Natural killer cell (primary cell): ENCODE measurements around the gene ZNF576. TPM values are rescaled to one million over a fixed set of nuclear protein-coding genes. Genes with fewer than 3 reads are reported as not detected.
"Not testable (repeated sequence)": the region's sequence is repeated elsewhere in the genome, so short reads cannot be mapped to it uniquely, and the experiment has no call there.

Experiments used
- ATAC-seq, 3 donors: fragments of 150-1000 bp in 2 of 3; fragments of 200-7000 bp in 1 of 3; cut with Tn5 transposase; 1 replicate in 1 of 3; 2 replicates in 2 of 3; pipeline ENCODE4 v1.10.0; 2021; ENCODE audit warnings: mild to moderate bottlenecking in 2 of 3, moderate library complexity in 2 of 3
- DNase-seq, 2 donors: peaks; one replicate each; pipeline versions ENCODE4 v3.0.0 to v3.0.0-alpha.2; 2013 to 2021; ENCODE audit warnings: mixed read lengths in 1 of 2
- H3K27ac ChIP-seq: one replicate; pipeline ENCODE4 v1.5.1; 2013; ENCODE audit warnings: mild to moderate bottlenecking, low read length
- H3K27me3 ChIP-seq: one replicate; pipeline ENCODE4 v1.6.1; 2013; ENCODE audit warnings: low read length; ENCODE audit not compliant: control insufficient read depth, insufficient read depth
- H3K36me3 ChIP-seq: one replicate; pipeline ENCODE4 v1.6.1; 2013; ENCODE audit warnings: low read length; ENCODE audit not compliant: control insufficient read depth, insufficient read depth
- H3K4me1 ChIP-seq: one replicate; pipeline ENCODE4 v1.6.1; 2013; ENCODE audit warnings: low read length; ENCODE audit not compliant: control insufficient read depth, insufficient read depth
- H3K4me3 ChIP-seq: one replicate; pipeline ENCODE4 v1.5.1; 2013; ENCODE audit warnings: low read length
- H3K9me3 ChIP-seq: one replicate; pipeline ENCODE4 v1.6.1; 2013; ENCODE audit warnings: low read length; ENCODE audit not compliant: control insufficient read depth, insufficient read depth
- H3K27ac Mint-ChIP-seq, 2 donors: one replicate each; pipeline ENCODE4 v1.8.0; 2022; ENCODE audit warnings: mild to moderate bottlenecking in 2 of 2, mixed read lengths in 2 of 2, moderate library complexity in 1 of 2
- H3K27me3 Mint-ChIP-seq, 2 donors: one replicate each; pipeline ENCODE4 v1.8.0; 2022; ENCODE audit warnings: low read depth in 2 of 2, mixed read lengths in 2 of 2
- H3K36me3 Mint-ChIP-seq: one replicate; pipeline ENCODE4 v1.8.0; 2022; ENCODE audit warnings: mixed read lengths
- H3K4me1 Mint-ChIP-seq, 2 donors: one replicate each; pipeline ENCODE4 v1.8.0; 2022; ENCODE audit warnings: mixed read lengths in 2 of 2
- H3K4me3 Mint-ChIP-seq: one replicate; pipeline ENCODE4 v1.8.0; 2022; ENCODE audit warnings: mild to moderate bottlenecking, moderate library complexity, mixed read lengths
- H3K9me3 Mint-ChIP-seq, 2 donors: one replicate each; pipeline ENCODE4 v1.8.0; 2022; ENCODE audit warnings: mixed read lengths in 2 of 2
- CTCF ChIP-seq: fragments of 200-600 bp; IDR thresholded peaks from one replicate; pipeline ENCODE4 v1.8.0; 2022; ENCODE audit warnings: antibody characterized with exemption
- WGBS: methylation state at CpG from one replicate; pipeline ENCODE4 v1.1.7; 2013; ENCODE audit warnings: missing lambda C conversion rate; ENCODE audit not compliant: insufficient coverage; 5-methylcytosine and 5-hydroxymethylcytosine counted together
- intact Hi-C: fragments of 100-400 bp; cut with micrococcal nuclease; formaldehyde crosslinking; loops from one replicate; pipeline ENCODE4 v1.14.2; 2022
- total RNA-seq, 4 donors: library from RNA; stranded (reverse); fragments of 120-200 nt in 1 of 4; gene quantifications; one replicate each; pipeline versions ENCODE4 v1.2.3 to v1.2.4, GENCODE V29; 2013 to 2022

The ZNF576 gene
- total RNA-seq: 10 to 100 TPM in 1 of 3 donors, 1 to 10 TPM in 2; 4.0 to 10.4 (median 5.8) TPM
- total RNA-seq (2013): 6.2 TPM

- H3K36me3 ChIP-seq: peaks cover 24% of the 10 kb centered on the region
- WGBS: 0% methylated on average over 60 of the region's 60 CpGs
- ATAC-seq (peak; percentile 74 to 88 (median 79)), DNase-seq (peak; percentile 100)
- no peaks in the 10 kb centered on the region for H3K27me3 Mint-ChIP-seq
- peaks cover 35% of the 10 kb centered on the region for H3K4me1 ChIP-seq
- H3K4me3 ChIP-seq: peak within 1 kb of the TSS; percentile 64
- H3K36me3 Mint-ChIP-seq: no peaks in the 10 kb centered on the region
- no peak for TF ChIP-seq CTCF
- no peaks in the 10 kb centered on the region for H3K9me3 ChIP-seq
- no peaks in the 10 kb centered on the region for H3K9me3 Mint-ChIP-seq
- intact Hi-C loops: loop anchor here (1.0 to 5.0 kb wide), 5 partner anchors 21 to 149 kb away; partner anchors contain the start of genes PINLYP, XRCC1 and ZNF428
- H3K27ac ChIP-seq: peak within 1 kb of the TSS; percentile 89
- H3K27me3 ChIP-seq: no peaks in the 10 kb centered on the region
- peak within 1 kb of the TSS; percentile 98 to 100 for H3K27ac Mint-ChIP-seq
- H3K4me3 Mint-ChIP-seq: peak within 1 kb of the TSS; percentile 97
- peaks cover 44 to 47% of the 10 kb centered on the region in 2 donors for H3K4me1 Mint-ChIP-seq
Observed at GRCh38 chr19:43595999-43596841, at the start of gene ZNF576, which contains the start of gene IRGQ. TSS of gene ZNF576 (plus strand) at chr19:43596595. CDS start at chr19:43597109, 514 bp downstream. TSS of gene IRGQ (minus strand) at chr19:43596134. CDS start at chr19:43595338, 796 bp downstream.

GRCh38 chr19:43547926-43548325 lies 48.5 kb upstream of the ZNF576 start:
- H3K27me3 Mint-ChIP-seq, H3K4me3 ChIP-seq, H3K4me1 Mint-ChIP-seq, ATAC-seq, H3K27ac Mint-ChIP-seq, H3K27me3 ChIP-seq, H3K4me3 Mint-ChIP-seq, DNase-seq, H3K9me3 ChIP-seq, H3K9me3 Mint-ChIP-seq, H3K36me3 Mint-ChIP-seq, H3K27ac ChIP-seq, H3K4me1 ChIP-seq, intact Hi-C loops: not testable (repeated sequence)
- H3K36me3 ChIP-seq: peaks cover 42% of the 10 kb centered on the region
- WGBS: no CpG with 5 or more reads among the region's 24 CpGs

- TF ChIP-seq CTCF: no peak
Observed at GRCh38 chr19:43548706-43549105, 47.7 kb upstream of the ZNF576 start.

GRCh38 chr19:43551399-43552197 lies 44.8 kb upstream of the ZNF576 start:
- H3K27ac ChIP-seq: no peak overlapping the region
- Mint-ChIP-seq H3K4me3 (no peak overlapping the region), H3K4me1 (peaks cover 8 to 11% of the 10 kb centered on the region in 2 donors), H3K27ac (no peak overlapping the region), H3K9me3 (no peaks in the 10 kb centered on the region), H3K27me3 (no peaks in the 10 kb centered on the region), H3K36me3 (no peaks in the 10 kb centered on the region)
- H3K4me3 ChIP-seq: no peak overlapping the region
- no peaks in the 10 kb centered on the region for H3K9me3 ChIP-seq
- no peaks in the 10 kb centered on the region for H3K27me3 ChIP-seq
- no peak for TF ChIP-seq CTCF
- peaks cover 7% of the 10 kb centered on the region for H3K4me1 ChIP-seq
- DNase-seq: no peak
- 94% methylated on average over 23 of the region's 23 CpGs for WGBS
- intact Hi-C loops: no loop called here
- ATAC-seq: no peak
- H3K36me3 ChIP-seq: peaks cover 36% of the 10 kb centered on the region

More at GRCh38 chr19:43548706-43549105, 47.7 kb upstream of the ZNF576 start:
- H3K27me3 ChIP-seq: no peaks in the 10 kb centered on the region
- Mint-ChIP-seq H3K9me3 (no peaks in the 10 kb centered on the region), H3K36me3 (no peaks in the 10 kb centered on the region), H3K27me3 (no peaks in the 10 kb centered on the region), H3K4me1 (no peaks in the 10 kb centered on the region), H3K27ac (no peak overlapping the region), H3K4me3 (no peak overlapping the region)
- H3K4me3 ChIP-seq: no peak overlapping the region
- no peaks in the 10 kb centered on the region for H3K9me3 ChIP-seq
- ATAC-seq (no peak), DNase-seq (no peak)
- 81% methylated on average over 1 of the region's 2 CpGs for WGBS
- no peaks in the 10 kb centered on the region for H3K4me1 ChIP-seq
- intact Hi-C loops: no loop called here
- no peak overlapping the region for H3K27ac ChIP-seq
- peaks cover 40% of the 10 kb centered on the region for H3K36me3 ChIP-seq
